GM13977 (cell line): ENCODE data around the gene HDGFL2.

Source experiments
- DNase-seq: peaks from one replicate; pipeline ENCODE4 v3.0.0; 2012; ENCODE audit warnings: low spot score
- in situ Hi-C: fragments of 300-500 bp; cut with MboI; formaldehyde crosslinking; loops from one replicate; pipeline ENCODE4 v1.12.0; 2022; ENCODE audit warnings: low sequenced_read_pairs, low pct_unique_long_range_greater_than_20kb, mixed read lengths, inconsistent platforms; ENCODE audit not compliant: unreplicated experiment
- TF ChIP-seq, protein P1 (sequence below): IDR thresholded peaks from 2 replicates; pipeline ENCODE4 v1.5.1; 2012; ENCODE audit warnings: mild to moderate bottlenecking, control low read depth; ENCODE audit not compliant: insufficient read depth; ENCODE audit errors: extremely low read depth, missing control alignments

Gene HDGFL2

GRCh38 chr19:4436231-4436630, 35.9 kb upstream of the HDGFL2 start:
- TF ChIP-seq, protein P1, sequence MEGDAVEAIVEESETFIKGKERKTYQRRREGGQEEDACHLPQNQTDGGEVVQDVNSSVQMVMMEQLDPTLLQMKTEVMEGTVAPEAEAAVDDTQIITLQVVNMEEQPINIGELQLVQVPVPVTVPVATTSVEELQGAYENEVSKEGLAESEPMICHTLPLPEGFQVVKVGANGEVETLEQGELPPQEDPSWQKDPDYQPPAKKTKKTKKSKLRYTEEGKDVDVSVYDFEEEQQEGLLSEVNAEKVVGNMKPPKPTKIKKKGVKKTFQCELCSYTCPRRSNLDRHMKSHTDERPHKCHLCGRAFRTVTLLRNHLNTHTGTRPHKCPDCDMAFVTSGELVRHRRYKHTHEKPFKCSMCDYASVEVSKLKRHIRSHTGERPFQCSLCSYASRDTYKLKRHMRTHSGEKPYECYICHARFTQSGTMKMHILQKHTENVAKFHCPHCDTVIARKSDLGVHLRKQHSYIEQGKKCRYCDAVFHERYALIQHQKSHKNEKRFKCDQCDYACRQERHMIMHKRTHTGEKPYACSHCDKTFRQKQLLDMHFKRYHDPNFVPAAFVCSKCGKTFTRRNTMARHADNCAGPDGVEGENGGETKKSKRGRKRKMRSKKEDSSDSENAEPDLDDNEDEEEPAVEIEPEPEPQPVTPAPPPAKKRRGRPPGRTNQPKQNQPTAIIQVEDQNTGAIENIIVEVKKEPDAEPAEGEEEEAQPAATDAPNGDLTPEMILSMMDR, result no peak
- in situ Hi-C loops, result no loop called here
- DNase-seq, result no peak

DNA sequence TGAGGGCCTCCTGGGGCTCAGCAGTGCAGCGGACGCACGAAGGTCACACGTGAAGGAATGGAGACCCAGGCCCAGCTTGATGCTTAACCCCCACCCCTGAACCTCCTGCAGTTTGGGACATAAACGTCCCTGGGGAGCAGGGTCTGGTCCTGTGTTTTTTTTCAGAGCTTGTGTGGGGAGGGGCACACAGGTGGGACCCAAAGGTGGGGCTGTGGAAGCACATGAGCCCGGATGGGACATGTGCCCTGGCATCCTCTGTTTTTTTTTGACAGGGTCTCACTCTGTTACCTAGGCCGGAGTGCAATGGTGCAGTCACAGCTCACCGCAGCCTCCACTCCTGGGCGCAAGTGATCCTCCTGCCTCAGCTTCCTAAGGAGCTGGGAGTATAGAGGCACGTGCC, 35.0 kb upstream of the HDGFL2 start:
- TF ChIP-seq, protein P1, result no peak
- in situ Hi-C loops, result no loop called here
- DNase-seq, result no peak

- TF ChIP-seq, protein P1, result no peak
- no peak for DNase-seq
- in situ Hi-C loops, result no loop called here
Measured at GRCh38 chr19:4439243-4439642, 32.9 kb upstream of the HDGFL2 start.

DNA sequence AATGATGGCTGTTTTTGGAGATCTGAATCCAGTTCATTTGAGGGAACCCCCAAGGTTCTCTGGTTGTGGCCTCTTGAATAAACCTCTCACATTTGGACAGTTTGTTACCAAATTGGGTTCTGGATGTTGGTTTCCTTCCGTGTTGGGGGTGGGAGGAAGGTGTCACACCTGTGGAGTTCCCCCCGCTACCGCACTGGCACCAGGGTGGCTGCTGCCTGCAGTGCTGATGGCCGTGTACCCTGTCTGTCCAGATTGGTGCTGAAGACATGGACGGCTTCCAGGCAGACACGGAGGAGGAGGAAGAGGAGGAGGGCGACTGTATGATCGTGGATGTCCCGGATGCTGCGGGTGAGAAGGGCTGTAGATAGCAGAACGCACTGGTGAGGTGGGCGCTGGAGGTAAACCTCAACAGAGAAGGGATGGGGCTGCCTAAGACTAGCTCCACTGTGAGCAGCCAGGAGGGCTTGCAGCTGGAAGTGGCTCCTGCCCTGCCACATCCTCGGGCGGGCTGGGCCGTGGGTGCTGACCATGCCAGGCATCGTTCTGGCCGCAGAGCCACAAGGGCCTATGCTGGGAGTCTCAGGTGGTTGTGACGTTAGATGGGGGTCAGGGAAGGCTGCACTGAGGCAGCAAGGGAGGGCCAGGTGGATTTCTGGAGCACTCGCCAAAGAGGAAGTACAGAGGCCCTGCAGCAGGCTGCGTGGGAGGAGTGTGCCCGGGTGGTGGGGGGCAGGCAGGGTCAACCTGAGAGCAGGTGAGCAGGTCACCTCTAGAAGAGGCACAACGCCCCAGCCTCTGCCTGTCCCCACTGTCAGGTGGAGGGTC, 29.9 kb upstream of the HDGFL2 start:
- TF ChIP-seq, protein P1, result no peak
- in situ Hi-C loops, result no loop called here

DNA sequence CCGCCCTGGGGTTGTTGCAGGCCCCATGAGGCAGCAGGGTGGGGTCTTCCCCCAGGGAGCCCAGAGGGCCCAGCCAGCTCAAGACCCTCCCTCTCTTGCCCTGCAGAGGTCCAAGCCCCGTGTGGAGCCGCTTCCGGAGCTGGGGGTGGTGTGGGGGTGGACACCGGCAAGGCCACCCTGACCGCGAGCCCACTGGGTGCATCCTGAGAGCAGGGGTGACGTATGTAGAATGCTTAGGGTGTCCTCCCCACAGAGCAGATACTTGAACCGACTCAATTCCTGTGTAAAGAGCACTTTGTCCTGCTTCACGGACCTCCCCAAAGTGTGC, 29.3 kb upstream of the HDGFL2 start:
- no peak for DNase-seq
- in situ Hi-C loops, result no loop called here
- TF ChIP-seq, protein P1, result no peak

More for the DNA sequence above, 29.9 kb upstream of the HDGFL2 start:
- DNase-seq, result no peak

- TF ChIP-seq, protein P1, result no peak
- in situ Hi-C loops, result no loop called here
- DNase-seq, result no peak
Measured at GRCh38 chr19:4443188-4443587, 28.9 kb upstream of the HDGFL2 start.
